Measurements from ENCODE around the gene SNTA1.

DNA sequence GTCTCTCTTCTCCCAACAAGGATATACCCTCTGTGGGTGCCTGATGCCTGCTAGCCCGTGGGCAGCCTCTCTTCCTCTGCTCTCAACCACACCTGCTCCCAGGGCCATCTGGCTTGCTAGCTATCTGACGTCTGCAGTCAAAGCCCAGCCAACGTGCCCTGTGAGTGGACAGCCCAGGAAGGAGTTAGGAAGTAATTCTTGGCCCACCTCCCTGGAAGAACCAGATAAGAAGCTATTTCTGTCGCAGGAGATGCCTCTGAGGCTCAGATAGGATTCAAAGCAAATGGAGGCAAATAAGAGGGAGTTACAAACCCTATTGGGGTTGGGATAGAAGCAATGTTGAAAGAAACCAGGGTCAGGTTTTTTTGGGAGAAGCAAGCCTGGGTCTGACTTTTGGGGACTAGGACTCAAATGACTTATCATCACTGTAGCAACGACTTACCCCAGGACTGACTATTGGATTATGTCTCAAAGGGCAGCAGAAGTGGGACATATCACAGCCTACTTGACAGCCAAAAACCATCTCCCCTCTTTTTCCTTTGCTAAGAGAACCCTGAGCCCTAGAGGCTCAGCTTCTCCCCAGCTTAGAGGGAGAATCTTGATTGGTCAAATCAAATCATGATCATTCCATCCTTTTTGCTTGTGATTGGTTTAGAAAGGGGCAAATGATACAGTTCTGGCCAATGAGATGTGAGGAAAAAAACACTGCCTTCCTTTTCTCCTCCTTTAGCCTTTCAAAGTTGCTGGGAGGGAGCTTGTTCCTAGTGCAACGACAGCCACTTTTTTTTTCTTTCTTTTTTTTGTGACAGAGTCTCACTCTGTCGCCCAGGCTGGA, 24.2 kb downstream of the SNTA1 start:
- no peak for TF ChIP-seq CTCF (optimal IDR thresholded peaks at IDR 0.05 in 1 of 3, IDR thresholded peaks at IDR 0.05 in 1 of 3, conservative IDR thresholded peaks at IDR 0.05 in 1 of 3; ENCODE audit: extremely low read depth in 1 of 3, insufficient read depth in 2 of 3, low read length in 3 of 3)
- TF ChIP-seq EZH2 (IDR thresholded peaks at IDR 0.05; ENCODE audit: low read length): no peak
